ENCODE results near the gene CBY1.

The CBY1 gene

GRCh38 chr22:38705235-38706100 lies 49.0 kb downstream of the CBY1 start, which contains the start of gene GTPBP1:
GTPBP1 (plus strand) TSS chr22:38705944; CDS start chr22:38705956, 12 bp downstream.
- peak; percentile 100 for DNase-seq

- peak; percentile 65 for DNase-seq
Measured at GRCh38 chr22:38706101-38706900, 49.9 kb downstream of the CBY1 start.

- no peak for DNase-seq
Measured at GRCh38 chr22:38706901-38707195, 50.4 kb downstream of the CBY1 start.

GRCh38 chr22:38707346-38707745 lies 50.9 kb downstream of the CBY1 start:
- no peak for DNase-seq

- no peak for DNase-seq
Measured at GRCh38 chr22:38707984-38708383, 51.5 kb downstream of the CBY1 start.

- DNase-seq, result no peak
Measured at GRCh38 chr22:38709306-38709705, 52.9 kb downstream of the CBY1 start.

- DNase-seq, result no peak
Measured at GRCh38 chr22:38710351-38710750, 53.9 kb downstream of the CBY1 start.

- DNase-seq, result no peak
Measured at GRCh38 chr22:38710866-38711265, 54.4 kb downstream of the CBY1 start.

- DNase-seq, result no peak
Measured at GRCh38 chr22:38712486-38713207, 56.2 kb downstream of the CBY1 start.

GRCh38 chr22:38713921-38714320 lies 57.5 kb downstream of the CBY1 start:
- DNase-seq, result no peak

- DNase-seq, result no peak
Measured at GRCh38 chr22:38715176-38715764, 58.8 kb downstream of the CBY1 start.

- DNase-seq, result no peak
Measured at GRCh38 chr22:38715852-38716251, 59.4 kb downstream of the CBY1 start.

GRCh38 chr22:38716271-38716670 lies 59.8 kb downstream of the CBY1 start:
- DNase-seq, result no peak

- no peak for DNase-seq
Measured at GRCh38 chr22:38716826-38717225, 60.4 kb downstream of the CBY1 start.

GRCh38 chr22:38717244-38717643 lies 60.8 kb downstream of the CBY1 start:
- no peak for DNase-seq

- DNase-seq, result peak; percentile 40
Measured at GRCh38 chr22:38718414-38718813, 62.0 kb downstream of the CBY1 start.

- no peak for DNase-seq
Measured at GRCh38 chr22:38719196-38719595, 62.8 kb downstream of the CBY1 start.

- no peak for DNase-seq
Measured at GRCh38 chr22:38720350-38720749, 63.9 kb downstream of the CBY1 start.

- no peak for DNase-seq
Measured at GRCh38 chr22:38721551-38721950, 65.1 kb downstream of the CBY1 start.

Measured in eye (tissue), 1 donor.